ENCODE data around the gene IFNK.

The IFNK gene

GRCh38 chr9:27524236-27524635 is at the start of gene IFNK:
Gene IFNK (plus strand): TSS chr9:27524290. CDS start chr9:27524337, 47 bp downstream.
- ChIA-PET CTCF (interaction anchor here (0.6 kb wide), 1 partner anchor 117 kb away, joined by 5 read pairs; no protein-coding TSS in a partner anchor), POLR2A (no interaction called here)
- no peaks in the 10 kb centered on the region for H3K9me3 ChIP-seq (ENCODE audit: control insufficient read depth, insufficient read depth, low read depth, low read length)
- no peak within 1 kb of the TSS for H3K27ac ChIP-seq (ENCODE audit: extremely low read depth, low read depth, low read length)
- 0 out of 2 replicates have a peak, but pooled peaks cover 4% of the 10 kb centered on the region for H3K4me1 ChIP-seq (ENCODE audit: control insufficient read depth, insufficient read depth, low read length)
- no peak within 1 kb of the TSS for H3K4me3 ChIP-seq (ENCODE audit: low read depth, low read length)
- TF ChIP-seq BCL11B (tag by site-specific recombination; IDR thresholded peaks at IDR 0.05; ENCODE audit: low read depth) (no peak), ZNF266 (tag by site-specific recombination; IDR thresholded peaks at IDR 0.05; ENCODE audit: low read depth) (no peak), ZNF214 (tag by site-specific recombination; IDR thresholded peaks at IDR 0.05; ENCODE audit: borderline replicate concordance) (no peak), ZNF18 (tag by site-specific recombination; IDR thresholded peaks at IDR 0.05) (no peak), ZNF623 (tag by site-specific recombination; IDR thresholded peaks at IDR 0.05) (no peak), AEBP2 (tag by site-specific recombination; IDR thresholded peaks at IDR 0.05; ENCODE audit: borderline replicate concordance) (no peak), ZNF146 (tag by site-specific recombination; IDR thresholded peaks at IDR 0.05) (no peak), ZNF776 (tag by site-specific recombination; IDR thresholded peaks at IDR 0.05; ENCODE audit: borderline replicate concordance) (no peak), SP3 (tag by site-specific recombination; IDR thresholded peaks at IDR 0.05) (no peak), ZNF311 (tag by site-specific recombination; IDR thresholded peaks at IDR 0.05; ENCODE audit: borderline replicate concordance) (no peak), ZNF473 (tag by site-specific recombination; IDR thresholded peaks at IDR 0.05) (no peak), ZNF140 (tag by site-specific recombination; IDR thresholded peaks at IDR 0.05) (no peak), ZNF549 (tag by site-specific recombination; IDR thresholded peaks at IDR 0.05) (no peak)
- H3K36me3 ChIP-seq (ENCODE audit: control insufficient read depth in 2 of 2, insufficient read depth in 1 of 2, low read length in 2 of 2), result no peaks in the 10 kb centered on the region

- H3K9me3 ChIP-seq (ENCODE audit: control insufficient read depth, insufficient read depth, low read depth, low read length), result no peaks in the 10 kb centered on the region
- peaks cover 9% of the 10 kb centered on the region for H3K4me1 ChIP-seq (ENCODE audit: control insufficient read depth, insufficient read depth, low read length)
- ChIA-PET POLR2A (no interaction called here), CTCF (interaction anchor here (0.6 to 1.7 kb wide), 2 partner anchors 56 to 529 kb away, joined by 3 to 4 read pairs; no protein-coding TSS in a partner anchor)
- H3K27ac ChIP-seq (ENCODE audit: extremely low read depth, low read depth, low read length), result no peak overlapping the region
- H3K36me3 ChIP-seq (ENCODE audit: control insufficient read depth in 2 of 2, insufficient read depth in 1 of 2, low read length in 2 of 2), result no peaks in the 10 kb centered on the region
- H3K4me3 ChIP-seq (ENCODE audit: low read depth, low read length), result no peak overlapping the region
- no peak for TF ChIP-seq ZNF596 (tag by site-specific recombination; IDR thresholded peaks at IDR 0.05)
- no peak for TF ChIP-seq INSM2 (tag by site-specific recombination; IDR thresholded peaks at IDR 0.05)
- no peak for TF ChIP-seq ZNF148 (tag by site-specific recombination; IDR thresholded peaks at IDR 0.05; ENCODE audit: borderline replicate concordance)
- no peak for TF ChIP-seq ZNF660 (tag by site-specific recombination; IDR thresholded peaks at IDR 0.05)
- TF ChIP-seq ZBTB44 (tag by site-specific recombination; IDR thresholded peaks at IDR 0.05), result no peak
- no peak for TF ChIP-seq ZNF571 (tag by site-specific recombination; IDR thresholded peaks at IDR 0.05)
- TF ChIP-seq ZNF449 (tag by site-specific recombination; IDR thresholded peaks at IDR 0.05), result no peak
- no peak for TF ChIP-seq ZNF280D (tag by site-specific recombination; IDR thresholded peaks at IDR 0.05)
Measured at GRCh38 chr9:27474305-27474704, 49.8 kb upstream of the IFNK start.

All from HEK293 (cell line).